SU-DHL-6 (cell line): ENCODE data around the gene NEK6.

ENCODE experiments used
- H2AFZ ChIP-seq: fragments of 200-600 bp; sonication (generic); 2 replicates; pipeline ENCODE4 v1.6.1; 2014; ENCODE audit warnings: low read depth, mild to moderate bottlenecking, moderate library complexity, mixed read lengths, antibody characterized with exemption, low read length; ENCODE audit not compliant: severe bottlenecking
- H3F3A ChIP-seq: fragments of 200-600 bp; shearing (Covaris generic); 2 replicates; pipeline ENCODE4 v1.6.0; 2016; ENCODE audit warnings: antibody characterized with exemption, mild to moderate bottlenecking; ENCODE audit not compliant: insufficient read depth
- H3K27ac ChIP-seq: fragments of 200-600 bp; sonication (generic); 2 replicates; pipeline ENCODE4 v1.5.1; 2016; ENCODE audit warnings: low read depth, mild to moderate bottlenecking, low read length, moderate library complexity, mixed read lengths
- H3K27me3 ChIP-seq: fragments of 200-600 bp; sonication (generic), shearing (Covaris generic); 2 replicates; pipeline ENCODE4 v1.6.0; 2014; ENCODE audit warnings: mild to moderate bottlenecking, low read length
- H3K36me3 ChIP-seq: fragments of 200-600 bp; sonication (generic); 2 replicates; pipeline ENCODE4 v1.6.1; 2014; ENCODE audit warnings: mild to moderate bottlenecking, low read length, mixed read lengths
- H3K4me2 ChIP-seq: fragments of 300-600, 200-600 bp; shearing (Covaris generic), sonication (generic); 2 replicates; pipeline ENCODE4 v1.6.0; 2014; ENCODE audit warnings: low read length, low read depth, mild to moderate bottlenecking; ENCODE audit not compliant: poor library complexity, severe bottlenecking
- H3K4me3 ChIP-seq: fragments of 200-600 bp; sonication (generic); 2 replicates; pipeline ENCODE4 v1.5.1; 2014; ENCODE audit warnings: antibody characterized with exemption, low read length, mild to moderate bottlenecking, mixed read lengths; ENCODE audit not compliant: insufficient read depth, poor library complexity, severe bottlenecking
- H3K79me2 ChIP-seq: fragments of 200-600 bp; sonication (generic); 2 replicates; pipeline ENCODE4 v1.6.1; 2014; ENCODE audit warnings: mild to moderate bottlenecking, low read length, moderate library complexity; ENCODE audit not compliant: insufficient read depth
- H3K9ac ChIP-seq: fragments of 200-600 bp; sonication (generic); 2 replicates; pipeline ENCODE4 v1.7.0; 2014; ENCODE audit warnings: mild to moderate bottlenecking, low read length
- H3K9me2 ChIP-seq: fragments of 200-600 bp; sonication (generic); replicated peaks from 2 replicates; pipeline ENCODE4 v1.6.1; 2014; ENCODE audit warnings: low read length; ENCODE audit not compliant: insufficient read depth
- H3K9me3 ChIP-seq: fragments of 200-600 bp; sonication (generic); 2 replicates; pipeline ENCODE4 v1.6.1; 2014; ENCODE audit warnings: low read length, mixed read lengths; ENCODE audit not compliant: insufficient read depth
- H4K20me1 ChIP-seq: fragments of 200-600 bp; sonication (generic); 2 replicates; pipeline ENCODE4 v1.6.1; 2014; ENCODE audit warnings: low read depth, mild to moderate bottlenecking, antibody characterized with exemption, low read length, moderate library complexity, mixed read lengths
- EZH2phosphoT487 ChIP-seq: fragments of 200-600 bp; sonication (generic), shearing (Covaris generic); conservative IDR thresholded peaks from 2 replicates; pipeline ENCODE4 v1.6.1; 2018; ENCODE audit warnings: mild to moderate bottlenecking, antibody characterized with exemption, low read length, moderate library complexity, mixed read lengths
- TF ChIP-seq, protein P1 (sequence below): fragments of 200-600 bp; sonication (generic); IDR thresholded peaks from one replicate; pipeline ENCODE4 v1.5.1; 2017; ENCODE audit warnings: antibody characterized with exemption, mild to moderate bottlenecking, low read length, moderate library complexity; ENCODE audit not compliant: insufficient read depth, poor library complexity, severe bottlenecking

NEK6 gene

DNA sequence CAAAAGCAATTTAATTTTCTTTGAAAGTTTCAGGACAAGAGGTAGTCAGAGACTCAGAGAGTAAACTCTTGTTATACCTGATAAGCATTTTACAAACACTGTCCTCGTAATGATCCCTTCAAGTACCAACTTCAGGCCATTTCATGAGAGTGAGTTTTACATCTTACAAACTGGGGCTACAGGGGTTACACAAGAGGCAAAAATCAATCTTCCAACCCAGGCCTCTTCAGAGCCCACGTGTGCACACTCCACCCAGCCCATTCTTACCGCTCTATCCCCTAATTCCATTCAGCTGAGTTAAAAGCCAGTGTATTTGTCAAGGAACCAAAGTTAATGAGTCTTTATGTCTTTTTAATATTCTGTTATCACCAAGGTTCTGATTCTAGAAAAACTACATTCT is 110.9 kb downstream of the NEK6 start:
- no peak overlapping the region for H3K4me2 ChIP-seq
- H3K9ac ChIP-seq, result no peak overlapping the region
- no peaks in the 10 kb centered on the region for H3K9me2 ChIP-seq
- H3K79me2 ChIP-seq, result peaks cover 20% of the 10 kb centered on the region; the same call in 1 of the 2 replicates
- H3K9me3 ChIP-seq, result no peaks in the 10 kb centered on the region
- H3K36me3 ChIP-seq, result no peaks in the 10 kb centered on the region
- no peaks in the 10 kb centered on the region for H4K20me1 ChIP-seq
- H3F3A ChIP-seq, result no peaks in the 10 kb centered on the region; the same call in 1 of the 2 replicates
- no peak overlapping the region for H3K4me3 ChIP-seq
- H2AFZ ChIP-seq, result no peak overlapping the region
- no peaks in the 10 kb centered on the region for H3K27me3 ChIP-seq
- no peak overlapping the region for H3K27ac ChIP-seq
- TF ChIP-seq, protein P1, sequence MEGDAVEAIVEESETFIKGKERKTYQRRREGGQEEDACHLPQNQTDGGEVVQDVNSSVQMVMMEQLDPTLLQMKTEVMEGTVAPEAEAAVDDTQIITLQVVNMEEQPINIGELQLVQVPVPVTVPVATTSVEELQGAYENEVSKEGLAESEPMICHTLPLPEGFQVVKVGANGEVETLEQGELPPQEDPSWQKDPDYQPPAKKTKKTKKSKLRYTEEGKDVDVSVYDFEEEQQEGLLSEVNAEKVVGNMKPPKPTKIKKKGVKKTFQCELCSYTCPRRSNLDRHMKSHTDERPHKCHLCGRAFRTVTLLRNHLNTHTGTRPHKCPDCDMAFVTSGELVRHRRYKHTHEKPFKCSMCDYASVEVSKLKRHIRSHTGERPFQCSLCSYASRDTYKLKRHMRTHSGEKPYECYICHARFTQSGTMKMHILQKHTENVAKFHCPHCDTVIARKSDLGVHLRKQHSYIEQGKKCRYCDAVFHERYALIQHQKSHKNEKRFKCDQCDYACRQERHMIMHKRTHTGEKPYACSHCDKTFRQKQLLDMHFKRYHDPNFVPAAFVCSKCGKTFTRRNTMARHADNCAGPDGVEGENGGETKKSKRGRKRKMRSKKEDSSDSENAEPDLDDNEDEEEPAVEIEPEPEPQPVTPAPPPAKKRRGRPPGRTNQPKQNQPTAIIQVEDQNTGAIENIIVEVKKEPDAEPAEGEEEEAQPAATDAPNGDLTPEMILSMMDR, result no peak
- no peak for TF ChIP-seq EZH2phosphoT487

DNA sequence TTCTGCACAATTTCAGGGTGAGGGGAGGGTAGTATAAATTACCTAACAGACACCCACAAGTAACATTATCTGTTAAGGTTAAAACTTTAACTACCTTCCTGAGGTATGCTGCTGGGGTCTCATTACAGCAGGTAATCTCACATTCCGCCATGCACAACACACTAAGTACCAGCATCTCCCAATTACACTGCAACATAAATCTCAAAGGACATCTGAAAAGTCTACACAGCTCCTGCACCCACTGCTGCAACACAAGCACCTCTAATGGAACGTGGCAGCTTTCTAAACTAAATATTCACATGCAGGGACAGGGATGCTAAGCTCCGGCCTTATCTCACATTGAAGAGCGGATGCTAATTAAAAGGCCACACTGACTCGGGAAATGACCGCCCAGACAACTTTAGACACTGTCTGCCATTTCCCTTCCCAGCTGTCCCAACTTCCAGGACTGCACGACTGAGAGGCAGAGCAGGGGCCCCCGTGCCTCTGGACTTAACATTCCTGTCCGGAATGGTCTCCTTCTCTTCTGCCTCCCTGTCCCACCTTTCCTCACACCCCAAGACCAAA is 111.6 kb downstream of the NEK6 start:
- Histone ChIP-seq H3K4me2 (no peak overlapping the region), H3K27ac (no peak overlapping the region), H3K79me2 (peaks cover 20% of the 10 kb centered on the region; the same call in 1 of the 2 replicates), H3K9me3 (peaks cover 4% of the 10 kb centered on the region; the same call in 1 of the 2 replicates), H3K4me3 (no peak overlapping the region), H3K9ac (no peak overlapping the region), H3K36me3 (0 out of 2 replicates have a peak, but pooled peaks cover 3% of the 10 kb centered on the region), H4K20me1 (no peaks in the 10 kb centered on the region), H3F3A (no peaks in the 10 kb centered on the region; the same call in 1 of the 2 replicates), H2AFZ (no peak overlapping the region), H3K9me2 (no peaks in the 10 kb centered on the region), H3K27me3 (no peaks in the 10 kb centered on the region)
- TF ChIP-seq EZH2phosphoT487, result no peak

DNA sequence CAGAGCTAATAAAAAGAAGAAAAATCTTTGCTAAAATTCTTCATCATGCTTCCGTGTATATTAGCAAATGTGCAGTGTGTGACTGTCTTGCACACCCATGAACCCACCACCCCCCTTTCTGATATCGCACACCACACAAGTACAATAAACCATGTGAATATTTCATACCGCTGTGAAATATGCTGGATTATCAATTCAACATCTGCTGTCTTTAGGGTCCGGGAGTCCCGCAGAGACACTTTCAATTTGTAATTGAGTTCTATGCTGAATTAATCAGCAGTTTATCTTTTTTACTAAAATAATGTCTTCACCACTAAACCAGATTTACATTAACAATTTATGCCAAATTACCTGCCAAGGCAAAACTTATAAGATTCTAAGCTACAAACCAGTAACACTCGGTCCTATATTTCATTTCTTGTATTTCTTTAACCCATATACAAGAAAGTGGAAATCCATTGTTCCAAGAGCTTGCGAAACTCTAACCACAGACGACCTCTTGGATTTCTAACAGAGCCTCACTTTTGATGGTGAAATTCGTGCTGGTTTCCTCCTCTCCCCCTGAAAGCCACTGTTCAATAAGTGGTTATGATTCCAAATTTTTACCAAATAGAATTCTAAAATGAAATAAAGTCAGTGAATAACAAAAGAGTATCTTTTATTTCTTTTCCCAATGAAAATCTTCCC is 113.3 kb downstream of the NEK6 start:
- H3K27ac ChIP-seq, result no peak overlapping the region
- H3K79me2 ChIP-seq, result peaks cover 20% of the 10 kb centered on the region; the same call in 1 of the 2 replicates
- H3K4me2 ChIP-seq, result no peak overlapping the region

More for the DNA sequence above, 113.3 kb downstream of the NEK6 start:
- Histone ChIP-seq H3K27me3 (no peaks in the 10 kb centered on the region), H3K9me3 (peaks cover 4% of the 10 kb centered on the region; the same call in 1 of the 2 replicates), H3F3A (no peaks in the 10 kb centered on the region; the same call in 1 of the 2 replicates), H3K9ac (no peak overlapping the region), H3K9me2 (no peaks in the 10 kb centered on the region), H3K36me3 (0 out of 2 replicates have a peak, but pooled peaks cover 3% of the 10 kb centered on the region), H2AFZ (no peak overlapping the region), H4K20me1 (no peaks in the 10 kb centered on the region), H3K4me3 (no peak overlapping the region)
- no peak for TF ChIP-seq EZH2phosphoT487
- TF ChIP-seq, protein P1, result no peak
